Endothelial cell of umbilical vein (primary cell): ENCODE data around the gene CEP85.

ENCODE experiments used
- EZH2 ChIP-seq: IDR thresholded peaks from 2 replicates; pipeline ENCODE4 v1.6.1; 2012; ENCODE audit warnings: borderline replicate concordance, low read depth, mild to moderate bottlenecking, moderate library complexity, low read length, inconsistent platforms; ENCODE audit not compliant: severe bottlenecking
- MAX ChIP-seq: IDR thresholded peaks from 2 replicates; pipeline ENCODE4 v1.6.1; 2011; ENCODE audit not compliant: insufficient read depth, insufficient read length

- TF ChIP-seq MAX = peak; percentile 85
- no peak for TF ChIP-seq EZH2
Observed at GRCh38 chr1:26284597-26285347, 50.8 kb downstream of the CEP85 start.
